ENCODE results near the gene FNTB.

FNTB gene

GRCh38 chr14:65045006-65045405 lies 58.3 kb downstream of the FNTB start:
- no peak for DNase-seq (ENCODE audit: low spot score)

- no peak for DNase-seq (ENCODE audit: low spot score)
Measured at GRCh38 chr14:65045709-65046108, 59.0 kb downstream of the FNTB start.

- no peak for DNase-seq (ENCODE audit: low spot score)
Measured at GRCh38 chr14:65052832-65053231, 66.1 kb downstream of the FNTB start.

- DNase-seq (ENCODE audit: low spot score): no peak
Measured at GRCh38 chr14:65053466-65053865, 66.8 kb downstream of the FNTB start.

GRCh38 chr14:65054471-65055085 lies 67.9 kb downstream of the FNTB start:
- DNase-seq (ENCODE audit: low spot score): no peak

GRCh38 chr14:65057695-65058094 lies 71.0 kb downstream of the FNTB start:
- no peak for DNase-seq (ENCODE audit: low spot score)

GRCh38 chr14:65062096-65063075 lies 75.7 kb downstream of the FNTB start:
- DNase-seq (ENCODE audit: low spot score): no peak

- no peak for DNase-seq (ENCODE audit: low spot score)
Measured at GRCh38 chr14:65065719-65066118, 79.0 kb downstream of the FNTB start.

GRCh38 chr14:65069874-65070413 lies 83.2 kb downstream of the FNTB start:
- DNase-seq (ENCODE audit: low spot score): no peak

- DNase-seq (ENCODE audit: low spot score): no peak
Measured at GRCh38 chr14:65070471-65070976, 83.8 kb downstream of the FNTB start.

- no peak for DNase-seq (ENCODE audit: low spot score)
Measured at GRCh38 chr14:65071544-65071943, 84.8 kb downstream of the FNTB start.

GRCh38 chr14:65072256-65072655 lies 85.6 kb downstream of the FNTB start:
- no peak for DNase-seq (ENCODE audit: low spot score)

GRCh38 chr14:65072937-65073336 lies 86.2 kb downstream of the FNTB start:
- DNase-seq (ENCODE audit: low spot score): no peak

- DNase-seq (ENCODE audit: low spot score): no peak
Measured at GRCh38 chr14:65073605-65074201, 87.0 kb downstream of the FNTB start.

- DNase-seq (ENCODE audit: low spot score): no peak
Measured at GRCh38 chr14:65074449-65075150, 87.9 kb downstream of the FNTB start.

- DNase-seq (ENCODE audit: low spot score): no peak
Measured at GRCh38 chr14:65075628-65076325, 89.1 kb downstream of the FNTB start.

- DNase-seq (ENCODE audit: low spot score): no peak
Measured at GRCh38 chr14:65077318-65077717, 90.6 kb downstream of the FNTB start.

GRCh38 chr14:65079201-65079600 lies 92.5 kb downstream of the FNTB start:
- DNase-seq (ENCODE audit: low spot score): no peak

- no peak for DNase-seq (ENCODE audit: low spot score)
Measured at GRCh38 chr14:65079768-65080167, 93.1 kb downstream of the FNTB start.

GRCh38 chr14:65080960-65081747 lies 94.5 kb downstream of the FNTB start:
- DNase-seq (ENCODE audit: low spot score): no peak
